GM12874 (cell line): Measurements from ENCODE around the gene STUB1.

ENCODE experiments used
- TF ChIP-seq, protein P1 (sequence below): IDR thresholded peaks from 2 replicates; pipeline ENCODE4 v1.5.1; 2011; ENCODE audit warnings: low read depth, mild to moderate bottlenecking, control low read depth, low read length, moderate library complexity; ENCODE audit not compliant: insufficient read depth

STUB1 gene

DNA sequence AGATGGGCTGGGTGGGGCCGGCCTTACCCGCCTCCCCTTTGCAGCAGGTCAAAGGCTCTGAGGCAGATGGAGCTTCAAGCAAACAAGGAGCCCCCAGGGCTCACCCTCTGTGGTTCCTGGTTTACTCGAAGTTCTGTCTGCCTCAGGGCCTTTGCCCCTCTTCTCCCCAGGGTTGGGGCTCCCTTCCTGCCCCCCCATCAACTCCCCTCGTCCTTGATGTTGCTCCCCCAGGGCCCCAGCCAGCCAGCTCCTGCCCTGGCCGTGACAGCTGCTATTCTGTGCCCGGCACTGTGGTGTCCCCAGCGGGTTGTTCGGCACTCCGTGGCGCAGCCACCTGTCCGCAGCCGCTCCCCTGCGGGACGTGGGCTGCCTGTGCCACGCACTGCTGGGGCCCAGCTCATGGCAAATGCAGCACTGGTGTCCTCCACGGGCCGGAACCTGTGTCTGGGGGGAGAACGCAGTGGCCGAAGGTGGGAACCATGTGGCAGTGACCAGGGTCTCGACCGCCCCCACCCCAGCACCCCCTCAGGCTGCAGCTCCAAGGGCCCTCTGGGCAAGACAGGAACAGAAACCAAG is 30.4 kb downstream of the STUB1 start:
- TF ChIP-seq, protein P1, sequence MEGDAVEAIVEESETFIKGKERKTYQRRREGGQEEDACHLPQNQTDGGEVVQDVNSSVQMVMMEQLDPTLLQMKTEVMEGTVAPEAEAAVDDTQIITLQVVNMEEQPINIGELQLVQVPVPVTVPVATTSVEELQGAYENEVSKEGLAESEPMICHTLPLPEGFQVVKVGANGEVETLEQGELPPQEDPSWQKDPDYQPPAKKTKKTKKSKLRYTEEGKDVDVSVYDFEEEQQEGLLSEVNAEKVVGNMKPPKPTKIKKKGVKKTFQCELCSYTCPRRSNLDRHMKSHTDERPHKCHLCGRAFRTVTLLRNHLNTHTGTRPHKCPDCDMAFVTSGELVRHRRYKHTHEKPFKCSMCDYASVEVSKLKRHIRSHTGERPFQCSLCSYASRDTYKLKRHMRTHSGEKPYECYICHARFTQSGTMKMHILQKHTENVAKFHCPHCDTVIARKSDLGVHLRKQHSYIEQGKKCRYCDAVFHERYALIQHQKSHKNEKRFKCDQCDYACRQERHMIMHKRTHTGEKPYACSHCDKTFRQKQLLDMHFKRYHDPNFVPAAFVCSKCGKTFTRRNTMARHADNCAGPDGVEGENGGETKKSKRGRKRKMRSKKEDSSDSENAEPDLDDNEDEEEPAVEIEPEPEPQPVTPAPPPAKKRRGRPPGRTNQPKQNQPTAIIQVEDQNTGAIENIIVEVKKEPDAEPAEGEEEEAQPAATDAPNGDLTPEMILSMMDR: no peak

GRCh38 chr16:711084-711483 is 30.9 kb downstream of the STUB1 start:
- TF ChIP-seq, protein P1: no peak

GRCh38 chr16:711548-712320 is 31.5 kb downstream of the STUB1 start:
- TF ChIP-seq, protein P1: peak; percentile 99

DNA sequence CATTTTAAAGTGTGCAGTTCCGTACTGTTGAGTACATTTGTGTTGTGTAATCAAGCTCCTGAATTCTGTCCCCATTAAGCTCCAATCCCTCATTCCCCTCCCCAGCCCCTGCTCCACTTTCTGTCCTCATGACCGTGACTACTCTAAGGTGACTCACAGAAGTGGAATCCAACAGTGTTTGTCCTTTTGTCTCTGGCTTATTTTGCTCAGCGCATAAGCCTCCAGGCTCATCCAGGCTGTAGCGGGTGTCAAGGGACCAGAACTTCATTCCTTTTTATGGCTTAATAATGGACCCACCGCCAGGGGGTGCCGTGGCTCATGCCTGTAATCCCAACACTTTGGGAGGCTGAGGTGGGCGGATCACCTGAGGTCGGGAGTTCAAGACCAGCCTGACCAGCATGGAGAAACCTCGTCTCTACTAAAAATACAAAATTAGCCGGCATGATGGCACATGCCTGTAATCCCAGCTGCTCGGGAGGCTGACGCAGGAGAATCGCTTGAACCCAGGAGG is 32.6 kb downstream of the STUB1 start:
- TF ChIP-seq, protein P1: peak; percentile 38; the same call in 1 of the 2 replicates

GRCh38 chr16:714079-714478 is 33.9 kb downstream of the STUB1 start:
- TF ChIP-seq, protein P1: no peak

DNA sequence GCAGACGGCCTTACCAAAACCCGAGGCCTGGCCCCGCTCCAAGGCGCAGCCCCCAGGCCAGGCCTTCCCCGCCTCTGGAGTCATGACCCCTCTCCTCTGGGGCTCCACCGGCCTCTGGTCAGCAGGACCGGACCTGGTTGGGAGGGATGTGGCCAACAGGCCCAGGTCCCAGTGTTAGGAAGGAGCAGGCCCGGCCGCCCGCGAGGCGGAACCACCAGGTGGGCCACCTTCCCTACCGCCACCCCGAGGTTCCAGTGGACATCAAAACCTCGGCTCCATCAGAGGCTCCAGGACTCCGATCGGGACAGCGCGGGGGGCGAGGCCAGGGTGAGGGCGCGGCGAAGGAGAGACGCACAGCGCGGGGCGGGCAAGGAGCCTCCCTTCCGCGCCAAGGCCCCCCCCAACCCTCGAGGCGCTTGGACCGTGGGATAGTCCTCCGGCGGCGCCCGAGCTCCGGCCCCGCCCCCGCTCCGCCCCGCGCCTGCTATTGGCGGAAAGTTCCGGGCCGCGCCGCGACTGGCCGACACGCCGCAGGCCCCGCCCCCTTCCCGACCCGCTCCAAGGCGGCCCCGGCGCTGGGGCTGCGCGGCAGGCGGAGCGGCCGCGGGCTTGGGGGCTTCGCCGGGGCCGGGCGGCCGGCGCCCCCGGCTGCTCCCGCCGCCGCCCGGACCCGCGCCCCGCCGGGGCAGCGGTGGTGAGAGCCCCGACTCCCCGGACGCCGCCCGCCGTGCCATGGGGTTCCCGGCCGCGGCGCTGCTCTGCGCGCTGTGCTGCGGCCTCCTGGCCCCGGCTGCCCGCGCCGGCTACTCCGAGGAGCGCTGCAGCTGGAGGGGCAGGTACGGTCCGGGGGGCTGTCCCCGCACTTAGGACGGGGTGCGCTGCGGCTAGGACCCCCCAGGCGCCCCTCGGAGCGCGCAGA is 34.6 kb downstream of the STUB1 start, which contains the start of gene METRN:
TSS of gene METRN (plus strand) at position 561 of the 919 bp plus-strand sequence. CDS start at position 733, 172 bp downstream.
- TF ChIP-seq, protein P1: no peak
